OCI-LY3 (cell line): ENCODE measurements around the gene GATA3.

Experiments used
- H2AFZ ChIP-seq: fragments of 200-600, 300-600 bp; shearing (Covaris generic); 2 replicates; pipeline ENCODE4 v1.6.0; 2014; ENCODE audit warnings: antibody characterized with exemption, low read depth, low read length
- H3K27ac ChIP-seq: fragments of 200-600, 300-600 bp; sonication (generic); 2 replicates; pipeline ENCODE4 v1.5.1; 2014; ENCODE audit warnings: mild to moderate bottlenecking, low read length, moderate library complexity, mixed read lengths
- H3K27me3 ChIP-seq: fragments of 200-600, 300-600 bp; sonication (generic); 2 replicates; pipeline ENCODE4 v1.6.1; 2014; ENCODE audit warnings: low read depth, low read length, mixed read lengths
- H3K36me3 ChIP-seq: fragments of 200-600, 300-600 bp; sonication (generic); replicated peaks from 2 replicates; pipeline ENCODE3; 2014; ENCODE audit warnings: low read depth, low read length, mixed read lengths
- H3K4me1 ChIP-seq: fragments of 300-600, 200-600 bp; sonication (generic); 2 replicates; pipeline ENCODE4 v1.6.1; 2014; ENCODE audit warnings: low read length, mixed read lengths
- H3K4me2 ChIP-seq: fragments of 200-600, 300-600 bp; sonication (generic); 2 replicates; pipeline ENCODE4 v1.6.1; 2014; ENCODE audit warnings: low read length, mixed read lengths
- H3K4me3 ChIP-seq: fragments of 300-600, 200-600 bp; sonication (generic); 2 replicates; pipeline ENCODE4 v1.5.1; 2014; ENCODE audit warnings: antibody characterized with exemption, mild to moderate bottlenecking, low read length, moderate library complexity
- H3K79me2 ChIP-seq: fragments of 300-600, 200-600 bp; shearing (Covaris generic); 2 replicates; pipeline ENCODE4 v1.6.1; 2014; ENCODE audit warnings: mild to moderate bottlenecking, low read length, mixed read lengths
- H3K9ac ChIP-seq: fragments of 300-600, 200-600 bp; shearing (Covaris generic); 2 replicates; pipeline ENCODE4 v1.6.0; 2014; ENCODE audit warnings: mild to moderate bottlenecking, low read length, moderate library complexity
- H3K9me3 ChIP-seq: fragments of 200-600, 300-600 bp; shearing (Covaris generic); 2 replicates; pipeline ENCODE4 v1.6.1; 2014; ENCODE audit warnings: low read length, mixed read lengths; ENCODE audit not compliant: insufficient read depth
- H4K20me1 ChIP-seq: fragments of 200-600, 300-600 bp; sonication (generic); 2 replicates; pipeline ENCODE4 v1.6.1; 2016; ENCODE audit warnings: low read length, mixed read lengths; ENCODE audit not compliant: insufficient read depth
- EZH2phosphoT487 ChIP-seq: fragments of 200-600 bp; shearing (Covaris generic); IDR thresholded peaks from 2 replicates; pipeline ENCODE4 v1.6.1; 2018; ENCODE audit warnings: antibody characterized with exemption, mixed run types, low read depth
- TF ChIP-seq, protein P1 (sequence below): fragments of 200-600, 300-600 bp; sonication (generic); IDR thresholded peaks from 2 replicates; pipeline ENCODE4 v1.5.1; 2014; ENCODE audit warnings: antibody characterized with exemption, low read length, low read depth

Gene GATA3

DNA sequence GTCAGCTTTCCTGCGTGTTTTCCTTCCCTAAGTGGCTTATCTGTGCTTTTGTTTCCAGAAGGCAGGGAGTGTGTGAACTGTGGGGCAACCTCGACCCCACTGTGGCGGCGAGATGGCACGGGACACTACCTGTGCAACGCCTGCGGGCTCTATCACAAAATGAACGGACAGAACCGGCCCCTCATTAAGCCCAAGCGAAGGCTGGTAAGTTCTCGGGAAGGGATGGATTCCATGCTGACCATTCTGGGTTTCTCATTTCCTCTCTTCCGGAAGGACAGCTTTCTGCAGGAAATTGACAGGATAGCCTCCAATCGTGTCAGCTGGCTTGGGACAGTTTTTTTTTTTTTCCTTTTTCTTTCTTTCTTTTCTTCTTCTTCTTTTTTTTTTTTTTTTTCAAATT is 9.4 kb downstream of the GATA3 start:
- H3K36me3 ChIP-seq, result no peaks in the 10 kb centered on the region
- peaks cover 37% of the 10 kb centered on the region for H3K27me3 ChIP-seq
- H3K79me2 ChIP-seq, result no peaks in the 10 kb centered on the region

DNA sequence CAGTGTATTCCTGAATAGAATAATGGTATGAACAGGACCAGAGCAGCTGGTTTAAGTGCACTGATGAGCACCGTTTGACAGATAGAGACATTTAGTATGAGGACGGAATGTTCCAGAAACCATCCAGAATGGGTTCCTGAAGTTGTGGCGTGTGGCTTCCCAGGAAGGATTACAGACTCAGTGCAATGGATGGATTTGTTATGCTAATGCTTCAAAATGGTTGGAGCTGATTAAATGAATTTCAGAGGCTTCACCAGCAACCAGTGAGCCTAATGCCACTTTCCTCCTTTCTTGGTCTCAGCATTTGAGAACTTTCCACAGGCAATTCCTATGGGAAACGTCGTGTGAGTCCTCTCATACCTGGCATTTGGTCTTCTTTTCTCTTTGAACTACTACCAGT is 9.9 kb downstream of the GATA3 start:
- Histone ChIP-seq H3K27me3 (peaks cover 37% of the 10 kb centered on the region), H3K4me2 (no peak overlapping the region), H3K4me1 (peaks cover 28% of the 10 kb centered on the region), H3K27ac (no peak overlapping the region), H3K36me3 (no peaks in the 10 kb centered on the region), H3K79me2 (no peaks in the 10 kb centered on the region), H3K9ac (no peak overlapping the region), H4K20me1 (no peaks in the 10 kb centered on the region), H3K9me3 (no peaks in the 10 kb centered on the region), H3K4me3 (no peak overlapping the region), H2AFZ (no peak overlapping the region)
- TF ChIP-seq, protein P1, sequence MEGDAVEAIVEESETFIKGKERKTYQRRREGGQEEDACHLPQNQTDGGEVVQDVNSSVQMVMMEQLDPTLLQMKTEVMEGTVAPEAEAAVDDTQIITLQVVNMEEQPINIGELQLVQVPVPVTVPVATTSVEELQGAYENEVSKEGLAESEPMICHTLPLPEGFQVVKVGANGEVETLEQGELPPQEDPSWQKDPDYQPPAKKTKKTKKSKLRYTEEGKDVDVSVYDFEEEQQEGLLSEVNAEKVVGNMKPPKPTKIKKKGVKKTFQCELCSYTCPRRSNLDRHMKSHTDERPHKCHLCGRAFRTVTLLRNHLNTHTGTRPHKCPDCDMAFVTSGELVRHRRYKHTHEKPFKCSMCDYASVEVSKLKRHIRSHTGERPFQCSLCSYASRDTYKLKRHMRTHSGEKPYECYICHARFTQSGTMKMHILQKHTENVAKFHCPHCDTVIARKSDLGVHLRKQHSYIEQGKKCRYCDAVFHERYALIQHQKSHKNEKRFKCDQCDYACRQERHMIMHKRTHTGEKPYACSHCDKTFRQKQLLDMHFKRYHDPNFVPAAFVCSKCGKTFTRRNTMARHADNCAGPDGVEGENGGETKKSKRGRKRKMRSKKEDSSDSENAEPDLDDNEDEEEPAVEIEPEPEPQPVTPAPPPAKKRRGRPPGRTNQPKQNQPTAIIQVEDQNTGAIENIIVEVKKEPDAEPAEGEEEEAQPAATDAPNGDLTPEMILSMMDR, result no peak
- no peak for TF ChIP-seq EZH2phosphoT487

More for the DNA sequence above, 9.4 kb downstream of the GATA3 start:
- no peak overlapping the region for H3K4me2 ChIP-seq
- H3K9me3 ChIP-seq, result no peaks in the 10 kb centered on the region
- no peaks in the 10 kb centered on the region for H4K20me1 ChIP-seq
- peaks cover 23% of the 10 kb centered on the region for H3K4me1 ChIP-seq
- H3K27ac ChIP-seq, result no peak overlapping the region
- no peak overlapping the region for H3K4me3 ChIP-seq
- TF ChIP-seq, protein P1, result no peak
- TF ChIP-seq EZH2phosphoT487, result no peak
- no peak overlapping the region for H3K9ac ChIP-seq
- no peak overlapping the region for H2AFZ ChIP-seq

DNA sequence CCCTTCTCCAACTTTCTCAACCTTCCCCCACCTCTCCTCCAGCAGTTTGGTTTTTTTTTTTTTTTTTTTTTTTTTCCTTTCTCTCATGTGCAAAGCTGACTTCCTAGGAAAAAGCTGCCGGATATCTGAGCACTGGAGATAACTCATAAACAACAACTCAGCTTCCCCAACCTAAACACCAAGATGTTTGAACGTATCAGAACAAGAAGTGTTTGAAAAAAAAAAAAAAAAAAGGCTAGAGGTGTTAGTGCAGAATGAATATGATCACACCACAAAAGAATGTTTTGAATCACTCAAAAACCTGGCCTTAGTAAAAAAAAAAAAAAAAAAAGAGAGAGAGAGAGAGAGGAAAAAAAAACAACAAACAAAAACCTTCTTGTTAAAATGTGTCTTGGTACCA is 11.2 kb downstream of the GATA3 start:
- no peaks in the 10 kb centered on the region for H3K79me2 ChIP-seq
- no peak overlapping the region for H3K4me3 ChIP-seq
- H3K4me1 ChIP-seq, result peaks cover 17% of the 10 kb centered on the region
- H3K4me2 ChIP-seq, result no peak overlapping the region
- H3K9ac ChIP-seq, result no peak overlapping the region
- no peak overlapping the region for H2AFZ ChIP-seq
- H3K36me3 ChIP-seq, result no peaks in the 10 kb centered on the region
- TF ChIP-seq, protein P1, result no peak
- TF ChIP-seq EZH2phosphoT487, result no peak
- H3K27ac ChIP-seq, result no peak overlapping the region
- H4K20me1 ChIP-seq, result no peaks in the 10 kb centered on the region
- H3K9me3 ChIP-seq, result no peaks in the 10 kb centered on the region
- H3K27me3 ChIP-seq, result peaks cover 39% of the 10 kb centered on the region

GRCh38 chr10:8066124-8066523 is 11.6 kb downstream of the GATA3 start:
- Histone ChIP-seq H3K27ac (no peak overlapping the region), H3K4me2 (no peak overlapping the region), H3K36me3 (no peaks in the 10 kb centered on the region), H3K4me3 (no peak overlapping the region), H3K4me1 (peaks cover 12% of the 10 kb centered on the region), H3K27me3 (peaks cover 44% of the 10 kb centered on the region), H3K9ac (no peak overlapping the region), H2AFZ (no peak overlapping the region), H3K9me3 (no peaks in the 10 kb centered on the region), H3K79me2 (no peaks in the 10 kb centered on the region), H4K20me1 (no peaks in the 10 kb centered on the region)
- TF ChIP-seq, protein P1, result no peak
- TF ChIP-seq EZH2phosphoT487, result no peak
